Naive B cell (primary cell): ENCODE results near the gene PDE4A. TPM values are rescaled to one million over a fixed set of nuclear protein-coding genes. Genes with fewer than 3 reads are reported as not detected.

Source experiments
- ATAC-seq, 2 donors: fragments of 150-1000 bp; cut with Tn5 transposase; 2 replicates each; pipeline ENCODE4 v1.10.0; 2021; ENCODE audit warnings: low read depth in 2 of 2, mild to moderate bottlenecking in 2 of 2, moderate library complexity in 2 of 2
- DNase-seq: peaks from one replicate; pipeline ENCODE4 v3.0.0; 2022
- H3K27ac Mint-ChIP-seq, 6 donors: one replicate each; pipeline ENCODE4 v1.8.0; 2020 to 2022; ENCODE audit warnings: mild to moderate bottlenecking in 6 of 6, mixed read lengths in 6 of 6, moderate library complexity in 5 of 6, inconsistent platforms in 2 of 6
- H3K27me3 Mint-ChIP-seq, 3 donors: one replicate each; pipeline ENCODE4 v1.8.0; 2021 to 2022; ENCODE audit warnings: mixed read lengths in 3 of 3, mild to moderate bottlenecking in 1 of 3
- H3K36me3 Mint-ChIP-seq, 2 donors: one replicate each; pipeline ENCODE4 v1.8.0; 2020 to 2022; ENCODE audit warnings: mixed read lengths in 2 of 2, inconsistent platforms in 1 of 2, mild to moderate bottlenecking in 1 of 2
- H3K4me1 Mint-ChIP-seq, 3 donors: one replicate each; pipeline ENCODE4 v1.8.0; 2020 to 2022; ENCODE audit warnings: mixed read lengths in 3 of 3, inconsistent platforms in 1 of 3, mild to moderate bottlenecking in 1 of 3, moderate library complexity in 1 of 3
- H3K4me3 Mint-ChIP-seq, 8 donors: one replicate each; pipeline ENCODE4 v1.8.0; 2020 to 2022; ENCODE audit warnings: mild to moderate bottlenecking in 8 of 8, mixed read lengths in 8 of 8, moderate library complexity in 8 of 8, inconsistent platforms in 2 of 8
- H3K9me3 Mint-ChIP-seq, 7 donors: one replicate each; pipeline ENCODE4 v1.8.0; 2020 to 2022; ENCODE audit warnings: mixed read lengths in 7 of 7, mild to moderate bottlenecking in 5 of 7, inconsistent platforms in 2 of 7, moderate library complexity in 1 of 7
- polyA plus RNA-seq, 6 donors: library from polyadenylated mRNA; unstranded; fragments of 300-500 nt; fragmentation: Illumina TruSeq; gene quantifications; one replicate each; pipeline ENCODE4 v1.2.3, GENCODE V29; 2021; ENCODE audit warnings: low read depth in 6 of 6

The PDE4A gene
- polyA plus RNA-seq, 6 donors from 2014 or later, result 0.17 to 2.8 (median 0.25) TPM; not detected in 1

DNA sequence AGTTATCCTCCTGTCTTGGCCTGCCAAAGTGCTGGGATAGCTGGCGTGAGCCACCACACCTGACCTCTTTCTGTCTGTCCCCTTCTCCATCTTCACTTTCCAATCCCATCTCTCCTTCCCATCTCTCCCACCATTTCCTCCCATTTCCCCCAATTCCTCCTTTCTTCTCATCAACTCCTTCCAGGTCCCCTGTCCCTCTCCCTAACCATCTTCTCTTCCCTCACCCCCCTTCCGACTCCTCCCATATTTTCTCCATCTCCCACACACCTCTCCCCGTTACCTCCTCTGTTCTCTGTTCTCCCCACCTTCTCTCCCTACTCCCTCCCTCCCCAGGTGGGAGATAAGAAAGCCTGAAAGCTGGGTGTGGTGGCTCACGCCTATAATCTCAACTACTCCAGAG lies 42.2 kb downstream of the PDE4A start:
- H3K4me3 Mint-ChIP-seq, result peak overlapping the region in 5 of 8 donors; percentile 6 to 72 (median 30)

DNA sequence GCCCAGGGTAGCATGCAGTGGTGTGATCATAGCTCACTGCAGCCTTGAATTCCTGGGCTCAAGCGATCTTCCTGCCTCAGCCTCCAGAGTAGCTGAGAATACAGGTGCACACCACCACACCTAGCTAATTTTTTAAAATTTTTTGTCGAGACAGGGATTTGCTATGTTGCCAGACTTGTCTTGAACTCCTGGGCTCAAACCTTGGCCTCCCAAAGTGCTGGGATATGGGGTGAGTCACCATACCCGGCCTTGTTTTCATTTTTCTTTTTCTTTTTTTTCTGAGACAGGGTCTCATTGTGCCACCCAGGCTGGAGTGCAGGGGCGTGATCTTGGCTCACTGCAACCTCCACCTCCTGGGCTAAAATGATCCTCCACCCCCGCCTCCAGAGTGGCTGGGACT lies 44.1 kb downstream of the PDE4A start:
- Mint-ChIP-seq H3K4me1 (peaks cover 12 to 17% (median 13%) of the 10 kb centered on the region in 3 donors), H3K36me3 (no peaks in the 10 kb centered on the region), H3K27me3 (peaks cover 0 to 8% (median 7%) of the 10 kb centered on the region in 3 donors), H3K4me3 (no peak overlapping the region), H3K27ac (no peak overlapping the region), H3K9me3 (peaks cover 0 to 2% (median 0%) of the 10 kb centered on the region in 7 donors)
- ATAC-seq (no peak), DNase-seq (no peak)

More for the DNA sequence above, 42.2 kb downstream of the PDE4A start:
- Mint-ChIP-seq H3K4me1 (peaks cover 12 to 17% (median 13%) of the 10 kb centered on the region in 3 donors), H3K36me3 (no peaks in the 10 kb centered on the region), H3K27ac (peak overlapping the region in 1 of 6 donors; percentile 76), H3K27me3 (no peaks in the 10 kb centered on the region), H3K9me3 (peaks cover 0 to 2% (median 0%) of the 10 kb centered on the region in 7 donors)
- no peak for ATAC-seq
- no peak for DNase-seq

DNA sequence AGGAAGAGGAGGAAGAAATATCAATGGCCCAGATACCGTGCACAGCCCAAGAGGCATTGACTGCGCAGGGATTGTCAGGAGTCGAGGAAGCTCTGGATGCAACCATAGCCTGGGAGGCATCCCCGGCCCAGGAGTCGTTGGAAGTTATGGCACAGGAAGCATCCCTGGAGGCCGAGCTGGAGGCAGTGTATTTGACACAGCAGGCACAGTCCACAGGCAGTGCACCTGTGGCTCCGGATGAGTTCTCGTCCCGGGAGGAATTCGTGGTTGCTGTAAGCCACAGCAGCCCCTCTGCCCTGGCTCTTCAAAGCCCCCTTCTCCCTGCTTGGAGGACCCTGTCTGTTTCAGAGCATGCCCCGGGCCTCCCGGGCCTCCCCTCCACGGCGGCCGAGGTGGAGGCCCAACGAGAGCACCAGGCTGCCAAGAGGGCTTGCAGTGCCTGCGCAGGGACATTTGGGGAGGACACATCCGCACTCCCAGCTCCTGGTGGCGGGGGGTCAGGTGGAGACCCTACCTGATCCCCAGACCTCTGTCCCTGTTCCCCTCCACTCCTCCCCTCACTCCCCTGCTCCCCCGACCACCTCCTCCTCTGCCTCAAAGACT lies 46.9 kb downstream of the PDE4A start:
- Mint-ChIP-seq H3K36me3 (no peaks in the 10 kb centered on the region), H3K9me3 (no peaks in the 10 kb centered on the region), H3K4me3 (no peak overlapping the region), H3K4me1 (peaks cover 3 to 8% (median 6%) of the 10 kb centered on the region in 3 donors), H3K27me3 (peaks cover 5 to 9% (median 8%) of the 10 kb centered on the region in 3 donors), H3K27ac (no peak overlapping the region)
- no peak for ATAC-seq
- no peak for DNase-seq

DNA sequence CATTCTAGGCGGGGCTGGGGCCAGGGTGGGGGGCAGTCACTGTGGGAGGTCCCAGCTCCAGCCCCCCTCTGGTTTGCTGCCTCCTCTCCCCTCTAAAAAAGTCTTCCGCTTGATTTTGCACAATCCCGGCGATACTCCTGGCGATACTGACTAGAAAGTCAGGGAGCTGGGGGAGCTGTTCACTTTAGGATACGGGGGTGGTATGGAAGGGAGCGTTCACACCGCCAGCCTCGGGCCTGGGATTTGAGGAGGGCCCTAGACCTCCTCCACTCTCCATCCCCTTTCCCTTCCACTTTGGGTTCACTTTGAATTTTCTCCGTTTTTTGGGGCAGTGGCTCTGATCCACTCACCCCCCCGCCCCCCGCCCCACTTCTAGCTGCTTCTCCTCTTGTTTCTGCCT lies 47.8 kb downstream of the PDE4A start:
- H3K4me1 Mint-ChIP-seq, result no peaks in the 10 kb centered on the region
- H3K36me3 Mint-ChIP-seq, result no peaks in the 10 kb centered on the region
- ATAC-seq (no peak), DNase-seq (no peak)
- no peak overlapping the region for H3K27ac Mint-ChIP-seq
- H3K4me3 Mint-ChIP-seq, result no peak overlapping the region
- H3K9me3 Mint-ChIP-seq, result no peaks in the 10 kb centered on the region
- H3K27me3 Mint-ChIP-seq, result peaks cover 5 to 11% (median 10%) of the 10 kb centered on the region in 3 donors

DNA sequence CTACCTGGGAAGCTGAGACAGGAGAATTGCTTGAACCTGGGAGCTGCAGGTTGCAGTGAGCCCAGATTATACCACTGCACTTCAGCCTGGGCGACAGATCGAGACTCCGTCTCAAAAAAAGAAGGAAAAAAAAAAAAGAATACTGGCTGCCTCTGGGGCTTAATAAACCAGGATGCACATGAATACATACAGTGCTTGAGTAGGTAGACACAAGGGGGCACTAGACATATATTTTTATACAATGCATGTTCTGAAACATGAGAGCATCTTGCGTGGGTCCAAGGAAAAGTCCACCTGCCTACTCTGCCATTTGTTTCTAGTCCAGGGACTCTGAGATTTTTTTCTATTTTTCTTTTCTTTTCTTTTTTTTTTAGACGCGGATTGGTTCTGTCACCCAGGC lies 51.6 kb downstream of the PDE4A start:
- Mint-ChIP-seq H3K4me1 (no peaks in the 10 kb centered on the region), H3K27ac (no peak overlapping the region), H3K36me3 (no peaks in the 10 kb centered on the region), H3K4me3 (no peak overlapping the region), H3K27me3 (peaks cover 10 to 17% (median 15%) of the 10 kb centered on the region in 3 donors), H3K9me3 (no peaks in the 10 kb centered on the region)
- DNase-seq, result no peak
- peak; percentile 45 to 61 for ATAC-seq

DNA sequence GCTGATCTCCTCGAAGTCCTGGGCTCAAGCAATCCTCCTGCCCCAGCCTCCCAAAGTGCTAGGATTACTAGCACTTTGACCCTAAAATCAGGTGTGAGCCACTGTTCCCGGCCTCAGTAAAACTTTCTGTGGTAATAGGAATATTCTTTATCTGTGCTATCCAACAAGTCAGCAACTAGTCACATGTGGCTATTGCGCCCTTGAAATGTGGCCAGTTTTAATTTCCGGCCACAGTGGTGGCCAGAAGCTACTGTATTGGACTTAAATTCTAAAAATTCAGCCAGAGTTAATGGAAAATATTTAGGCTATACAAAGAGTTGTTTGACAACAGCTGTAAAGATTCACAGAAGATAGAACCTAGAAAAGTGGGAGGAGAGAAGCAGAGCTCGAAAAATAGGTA lies 52.9 kb downstream of the PDE4A start:
- peaks cover 10 to 17% (median 15%) of the 10 kb centered on the region in 3 donors for H3K27me3 Mint-ChIP-seq
- H3K4me1 Mint-ChIP-seq, result peaks cover 0 to 3% (median 0%) of the 10 kb centered on the region in 3 donors
- no peak for ATAC-seq
- H3K27ac Mint-ChIP-seq, result no peak overlapping the region
- H3K9me3 Mint-ChIP-seq, result no peaks in the 10 kb centered on the region
- DNase-seq, result no peak
- H3K36me3 Mint-ChIP-seq, result no peaks in the 10 kb centered on the region
- no peak overlapping the region for H3K4me3 Mint-ChIP-seq

DNA sequence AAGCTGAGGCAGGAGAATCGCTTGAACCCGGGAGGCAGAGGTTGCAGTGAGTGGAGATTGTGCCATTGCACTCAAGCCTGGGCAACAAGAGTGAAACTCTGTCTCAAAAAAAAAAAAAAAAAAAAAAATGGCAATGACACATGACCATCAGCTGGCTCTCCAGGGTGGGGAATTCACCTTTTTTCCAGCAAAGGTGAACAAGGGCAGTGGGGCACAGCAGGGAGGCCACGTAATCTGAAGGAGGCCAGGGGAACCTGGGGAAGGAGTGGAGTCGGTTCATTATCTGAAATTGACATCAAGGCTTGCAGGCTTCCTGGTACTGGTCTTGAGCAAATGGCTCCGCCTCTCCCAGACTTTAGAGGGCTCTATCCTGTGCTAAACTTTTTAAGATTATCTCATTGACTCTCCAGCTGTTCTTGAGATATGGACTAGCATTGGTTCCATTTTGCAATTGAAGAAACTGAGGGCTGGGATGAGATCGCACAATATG lies 54.7 kb downstream of the PDE4A start:
- Mint-ChIP-seq H3K27ac (no peak overlapping the region), H3K36me3 (no peaks in the 10 kb centered on the region), H3K4me3 (no peak overlapping the region), H3K9me3 (no peaks in the 10 kb centered on the region), H3K4me1 (peaks cover 5 to 18% (median 8%) of the 10 kb centered on the region in 3 donors), H3K27me3 (peaks cover 6 to 10% (median 8%) of the 10 kb centered on the region in 3 donors)
- ATAC-seq (no peak), DNase-seq (no peak)

DNA sequence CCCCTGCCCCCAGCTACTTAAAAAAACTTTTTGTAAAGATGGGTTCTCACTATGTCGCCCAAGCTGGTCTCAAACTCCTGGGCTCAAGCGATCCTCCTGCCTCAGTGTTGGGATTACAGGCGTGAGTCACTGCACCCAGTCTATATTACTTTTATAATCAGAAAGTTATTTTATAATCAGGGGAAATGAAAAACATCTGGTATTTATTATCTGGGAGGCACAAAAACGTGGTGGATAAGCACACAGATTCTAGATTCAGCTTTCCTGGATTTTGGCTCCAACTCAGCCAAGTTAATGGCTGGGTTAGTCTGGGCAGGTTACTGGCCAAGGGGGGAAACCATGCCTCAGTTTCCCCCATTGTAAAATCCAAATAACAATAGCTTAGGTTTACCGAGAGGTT lies 58.1 kb downstream of the PDE4A start:
- H3K36me3 Mint-ChIP-seq, result no peaks in the 10 kb centered on the region
- ATAC-seq (no peak), DNase-seq (no peak)
- H3K9me3 Mint-ChIP-seq, result no peaks in the 10 kb centered on the region
- peaks cover 1 to 3% (median 2%) of the 10 kb centered on the region in 3 donors for H3K27me3 Mint-ChIP-seq
- peak overlapping the region in 4 of 8 donors; percentile 30 to 82 (median 54) for H3K4me3 Mint-ChIP-seq
- peaks cover 5 to 21% (median 8%) of the 10 kb centered on the region in 3 donors for H3K4me1 Mint-ChIP-seq
- H3K27ac Mint-ChIP-seq, result peak overlapping the region in 3 of 6 donors; percentile 56 to 97 (median 88)

DNA sequence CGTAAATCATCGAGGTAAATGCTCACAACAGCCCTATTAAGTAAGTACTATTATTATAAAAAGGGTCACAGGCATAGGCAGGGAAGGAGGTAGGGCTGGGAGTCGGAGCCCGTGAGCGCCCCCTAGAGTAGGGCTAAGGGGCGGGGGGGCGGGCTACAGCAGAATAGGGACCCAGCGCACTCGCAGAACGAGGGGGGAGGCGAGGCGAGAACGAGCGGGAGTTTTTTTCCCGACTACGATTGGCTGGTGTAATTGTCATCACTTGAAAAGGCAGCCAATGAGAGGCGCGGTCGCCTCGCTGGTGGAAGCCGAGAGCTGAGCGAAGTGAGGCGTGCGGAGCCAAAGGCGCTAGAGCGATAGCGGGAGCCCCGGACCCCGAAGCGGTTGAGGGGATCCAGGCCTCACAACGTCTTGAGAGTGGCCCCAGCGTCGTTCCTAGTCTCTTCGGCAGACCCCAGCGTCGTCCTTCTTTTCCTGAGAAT lies 58.6 kb downstream of the PDE4A start:
- DNase-seq, result peak; percentile 73
- H3K9me3 Mint-ChIP-seq, result no peaks in the 10 kb centered on the region
- H3K4me1 Mint-ChIP-seq, result peaks cover 5 to 23% (median 8%) of the 10 kb centered on the region in 3 donors
- ATAC-seq, result peak; percentile 92 to 94
- H3K4me3 Mint-ChIP-seq, result peak overlapping the region in 6 of 8 donors; percentile 30 to 82 (median 54)
- H3K27ac Mint-ChIP-seq, result peak overlapping the region in 5 of 6 donors; percentile 77 to 97 (median 92)
- no peaks in the 10 kb centered on the region for H3K27me3 Mint-ChIP-seq
- no peaks in the 10 kb centered on the region for H3K36me3 Mint-ChIP-seq

DNA sequence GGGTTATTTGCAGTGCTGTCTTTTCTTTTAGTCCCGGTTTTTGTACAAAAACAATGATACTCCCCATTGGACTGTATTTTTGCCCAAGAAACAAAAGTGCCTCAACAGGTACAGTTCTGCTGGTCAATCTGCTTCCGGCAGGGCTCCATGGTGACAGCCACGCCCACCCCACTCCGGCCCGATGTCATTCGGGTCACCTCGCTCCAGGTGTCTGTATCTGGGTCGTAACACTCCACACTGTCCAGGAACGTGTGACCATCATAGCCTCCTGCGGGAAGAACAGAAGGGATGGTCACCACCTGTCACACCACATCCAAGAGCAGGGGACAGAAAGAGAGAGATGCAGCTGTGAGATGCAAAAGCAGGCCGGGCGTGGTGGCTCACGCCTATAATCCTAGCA lies 66.2 kb downstream of the PDE4A start:
- H3K36me3 Mint-ChIP-seq, result no peaks in the 10 kb centered on the region
- peaks cover 0 to 6% (median 0%) of the 10 kb centered on the region in 3 donors for H3K4me1 Mint-ChIP-seq
- DNase-seq, result no peak
- no peak overlapping the region for H3K27ac Mint-ChIP-seq
- no peak for ATAC-seq
- H3K4me3 Mint-ChIP-seq, result peak overlapping the region in 1 of 8 donors; percentile 24
- no peaks in the 10 kb centered on the region for H3K9me3 Mint-ChIP-seq
- no peaks in the 10 kb centered on the region for H3K27me3 Mint-ChIP-seq

DNA sequence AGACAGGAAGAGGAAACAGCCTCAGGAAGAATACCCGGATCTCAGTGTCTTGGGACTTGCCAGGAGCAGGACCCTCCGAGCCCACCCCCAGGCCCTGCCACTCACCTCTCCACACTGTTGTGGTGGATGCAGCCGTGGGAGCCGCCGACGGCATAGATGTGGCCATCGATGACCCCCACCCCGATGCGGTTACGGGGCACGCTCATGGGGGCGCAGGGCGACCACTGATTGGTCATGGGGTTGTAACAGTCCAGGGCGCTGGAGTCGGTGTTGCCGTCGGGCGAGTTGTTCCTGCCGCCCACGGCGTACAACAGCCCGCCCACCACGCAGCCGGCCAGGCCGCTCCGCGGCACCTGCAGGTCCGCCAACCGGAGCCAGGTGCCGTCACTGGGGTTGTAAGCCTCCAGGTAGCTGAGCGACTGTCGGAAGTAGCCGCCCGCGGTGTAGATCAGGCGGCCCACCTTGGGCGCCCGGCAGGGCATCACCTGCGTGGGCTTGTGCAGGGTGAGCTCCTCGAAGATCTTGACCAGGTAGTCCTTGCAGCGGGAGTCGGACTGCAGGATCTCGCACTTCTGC lies 71.2 kb downstream of the PDE4A start:
- Mint-ChIP-seq H3K27ac (no peak overlapping the region), H3K27me3 (no peaks in the 10 kb centered on the region), H3K36me3 (no peaks in the 10 kb centered on the region), H3K9me3 (no peaks in the 10 kb centered on the region), H3K4me1 (no peaks in the 10 kb centered on the region), H3K4me3 (no peak overlapping the region)
- no peak for DNase-seq
- ATAC-seq, result no peak

DNA sequence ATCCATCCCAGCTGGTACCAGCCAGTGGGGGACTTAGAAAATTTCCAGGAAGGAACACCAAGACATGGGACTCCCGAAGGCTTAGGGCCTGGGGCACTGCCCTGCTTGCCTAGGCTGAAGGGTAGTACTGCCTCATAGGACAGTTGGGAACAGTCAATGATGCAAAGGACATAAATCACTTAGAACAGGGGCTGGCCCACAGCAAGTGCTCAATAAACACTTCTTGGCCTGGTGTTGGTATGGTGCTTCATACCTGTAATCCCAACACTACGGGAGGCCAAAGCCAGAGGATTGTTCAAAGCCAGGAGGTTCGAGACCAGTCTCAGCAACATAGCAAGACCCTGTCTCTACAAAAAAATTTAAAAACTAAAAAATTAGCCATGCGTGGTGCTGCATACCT lies 77.0 kb downstream of the PDE4A start:
- Mint-ChIP-seq H3K9me3 (no peaks in the 10 kb centered on the region), H3K4me1 (peaks cover 12 to 15% (median 14%) of the 10 kb centered on the region in 3 donors), H3K36me3 (no peaks in the 10 kb centered on the region), H3K27me3 (no peaks in the 10 kb centered on the region), H3K27ac (no peak overlapping the region), H3K4me3 (peak overlapping the region in 1 of 8 donors; percentile 50)
- no peak for ATAC-seq
- no peak for DNase-seq

DNA sequence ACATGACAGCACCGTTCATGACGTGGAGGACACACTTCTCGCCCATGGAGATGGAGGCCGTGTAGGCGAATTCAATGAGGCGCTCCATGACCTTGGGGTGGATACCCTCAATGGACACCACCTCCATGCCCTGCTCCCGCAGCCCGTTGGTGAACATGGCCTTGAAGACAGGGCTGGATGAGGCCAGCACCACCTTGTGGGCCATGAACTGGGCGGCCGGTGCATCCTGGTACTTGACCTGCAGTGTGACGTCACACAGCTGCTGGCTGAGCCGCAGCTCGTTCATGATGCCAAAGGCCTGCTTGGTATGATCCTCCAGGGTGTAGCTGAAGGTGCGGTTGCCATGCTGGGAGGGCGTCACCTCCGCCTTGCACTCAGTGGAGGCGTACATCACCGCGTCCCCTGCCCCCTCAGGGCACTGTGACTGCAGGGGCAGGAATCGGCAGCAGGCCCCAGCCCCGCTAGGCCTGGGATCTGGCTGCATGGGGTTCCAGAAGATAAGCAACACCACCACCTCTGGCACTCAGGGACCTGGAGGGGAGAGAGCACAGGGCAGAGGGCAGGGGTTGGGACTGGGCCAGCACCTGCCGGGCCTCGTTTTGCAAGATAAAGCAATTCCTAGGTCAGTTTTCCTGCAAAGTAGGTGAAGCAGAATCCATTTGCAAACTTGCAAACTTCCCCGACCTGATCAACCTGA lies 79.4 kb downstream of the PDE4A start:
- Mint-ChIP-seq H3K9me3 (no peaks in the 10 kb centered on the region), H3K27me3 (no peaks in the 10 kb centered on the region), H3K27ac (peak overlapping the region in 3 of 6 donors; percentile 22 to 78 (median 54)), H3K4me1 (peaks cover 18 to 23% (median 19%) of the 10 kb centered on the region in 3 donors), H3K36me3 (no peaks in the 10 kb centered on the region), H3K4me3 (peak overlapping the region in 4 of 8 donors; percentile 55 to 84 (median 70))
- ATAC-seq (no peak), DNase-seq (no peak)
